ENCODE results near the gene OTOG.

Gene OTOG

GRCh38 chr11:17606233-17607082, 59.4 kb downstream of the OTOG start:
- no peak overlapping the region for H3K4me3 ChIP-seq (ENCODE audit: low read depth, low read length)
- TF ChIP-seq, protein P1, sequence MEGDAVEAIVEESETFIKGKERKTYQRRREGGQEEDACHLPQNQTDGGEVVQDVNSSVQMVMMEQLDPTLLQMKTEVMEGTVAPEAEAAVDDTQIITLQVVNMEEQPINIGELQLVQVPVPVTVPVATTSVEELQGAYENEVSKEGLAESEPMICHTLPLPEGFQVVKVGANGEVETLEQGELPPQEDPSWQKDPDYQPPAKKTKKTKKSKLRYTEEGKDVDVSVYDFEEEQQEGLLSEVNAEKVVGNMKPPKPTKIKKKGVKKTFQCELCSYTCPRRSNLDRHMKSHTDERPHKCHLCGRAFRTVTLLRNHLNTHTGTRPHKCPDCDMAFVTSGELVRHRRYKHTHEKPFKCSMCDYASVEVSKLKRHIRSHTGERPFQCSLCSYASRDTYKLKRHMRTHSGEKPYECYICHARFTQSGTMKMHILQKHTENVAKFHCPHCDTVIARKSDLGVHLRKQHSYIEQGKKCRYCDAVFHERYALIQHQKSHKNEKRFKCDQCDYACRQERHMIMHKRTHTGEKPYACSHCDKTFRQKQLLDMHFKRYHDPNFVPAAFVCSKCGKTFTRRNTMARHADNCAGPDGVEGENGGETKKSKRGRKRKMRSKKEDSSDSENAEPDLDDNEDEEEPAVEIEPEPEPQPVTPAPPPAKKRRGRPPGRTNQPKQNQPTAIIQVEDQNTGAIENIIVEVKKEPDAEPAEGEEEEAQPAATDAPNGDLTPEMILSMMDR (IDR thresholded peaks at IDR 0.05; ENCODE audit: low read depth, low read length, missing control alignments) = no peak
- no peak for DNase-seq (ENCODE audit: low read depth)
- in situ Hi-C loops (cut with HindIII; ENCODE audit: low sequenced_read_pairs) = no loop called here

- no peak for DNase-seq (ENCODE audit: low read depth)
- H3K4me3 ChIP-seq (ENCODE audit: low read depth, low read length) = no peak overlapping the region
- TF ChIP-seq, protein P1 (IDR thresholded peaks at IDR 0.05; ENCODE audit: low read depth, low read length, missing control alignments) = no peak
- in situ Hi-C loops (cut with HindIII; ENCODE audit: low sequenced_read_pairs) = no loop called here
Measured at GRCh38 chr11:17607083-17607429, 60.0 kb downstream of the OTOG start.

- H3K4me3 ChIP-seq (ENCODE audit: low read depth, low read length) = no peak overlapping the region
- in situ Hi-C loops (cut with HindIII; ENCODE audit: low sequenced_read_pairs) = no loop called here
- TF ChIP-seq, protein P1 (IDR thresholded peaks at IDR 0.05; ENCODE audit: low read depth, low read length, missing control alignments) = no peak
- DNase-seq (ENCODE audit: low read depth) = no peak
Measured at GRCh38 chr11:17607591-17608570, 60.8 kb downstream of the OTOG start.

GRCh38 chr11:17608821-17609220, 61.8 kb downstream of the OTOG start:
- in situ Hi-C loops (cut with HindIII; ENCODE audit: low sequenced_read_pairs) = no loop called here
- no peak for DNase-seq (ENCODE audit: low read depth)
- TF ChIP-seq, protein P1 (IDR thresholded peaks at IDR 0.05; ENCODE audit: low read depth, low read length, missing control alignments) = no peak

DNA sequence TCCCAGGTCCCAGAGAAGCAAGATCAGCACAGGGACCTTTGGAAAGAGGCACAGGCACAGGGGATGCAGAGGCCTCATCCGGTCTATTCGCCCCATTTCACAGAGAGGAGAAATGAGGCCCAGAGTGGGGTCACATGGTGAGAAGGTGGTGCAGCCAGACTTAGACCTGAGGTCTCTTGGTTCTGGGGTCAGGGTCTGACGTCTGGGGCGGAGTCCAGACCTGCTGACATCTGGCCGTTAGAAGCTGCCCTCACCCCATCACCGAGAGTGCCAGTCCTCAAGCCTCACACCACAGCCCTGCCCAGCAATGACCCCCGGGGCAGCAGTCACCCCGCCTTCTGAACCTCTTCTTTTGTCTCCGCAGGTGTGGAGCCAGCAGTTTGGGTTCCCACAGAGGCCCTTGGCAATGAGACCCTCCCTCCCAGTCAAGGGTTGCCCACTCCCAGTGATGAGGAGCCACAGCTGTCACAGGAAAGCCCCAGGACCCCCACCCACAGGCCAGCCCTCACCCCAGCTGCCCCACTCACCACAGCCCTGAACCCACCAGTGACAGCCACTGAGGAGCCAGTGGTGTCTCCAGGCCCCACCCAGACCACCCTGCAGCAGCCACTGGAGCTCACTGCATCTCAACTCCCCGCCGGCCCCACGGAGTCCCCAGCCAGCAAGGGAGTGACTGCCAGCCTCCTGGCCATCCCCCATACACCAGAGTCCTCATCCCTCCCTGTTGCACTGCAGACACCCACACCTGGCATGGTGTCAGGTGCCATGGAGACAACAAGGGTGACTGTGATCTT, 62.4 kb downstream of the OTOG start:
- TF ChIP-seq, protein P1 (IDR thresholded peaks at IDR 0.05; ENCODE audit: low read depth, low read length, missing control alignments) = no peak
- in situ Hi-C loops (cut with HindIII; ENCODE audit: low sequenced_read_pairs) = no loop called here
- no peak for DNase-seq (ENCODE audit: low read depth)
- H3K4me3 ChIP-seq (ENCODE audit: low read depth, low read length) = no peak overlapping the region

More at GRCh38 chr11:17608821-17609220, 61.8 kb downstream of the OTOG start:
- H3K4me3 ChIP-seq (ENCODE audit: low read depth, low read length) = no peak overlapping the region
